ENCODE results near the gene LPP.

GRCh38 chr3:188580659-188581058, 426.7 kb downstream of the LPP start:
- TF ChIP-seq MAFK (IDR thresholded peaks at IDR 0.05; ENCODE audit: low read depth, low read length): no peak
- TF ChIP-seq, protein P1, sequence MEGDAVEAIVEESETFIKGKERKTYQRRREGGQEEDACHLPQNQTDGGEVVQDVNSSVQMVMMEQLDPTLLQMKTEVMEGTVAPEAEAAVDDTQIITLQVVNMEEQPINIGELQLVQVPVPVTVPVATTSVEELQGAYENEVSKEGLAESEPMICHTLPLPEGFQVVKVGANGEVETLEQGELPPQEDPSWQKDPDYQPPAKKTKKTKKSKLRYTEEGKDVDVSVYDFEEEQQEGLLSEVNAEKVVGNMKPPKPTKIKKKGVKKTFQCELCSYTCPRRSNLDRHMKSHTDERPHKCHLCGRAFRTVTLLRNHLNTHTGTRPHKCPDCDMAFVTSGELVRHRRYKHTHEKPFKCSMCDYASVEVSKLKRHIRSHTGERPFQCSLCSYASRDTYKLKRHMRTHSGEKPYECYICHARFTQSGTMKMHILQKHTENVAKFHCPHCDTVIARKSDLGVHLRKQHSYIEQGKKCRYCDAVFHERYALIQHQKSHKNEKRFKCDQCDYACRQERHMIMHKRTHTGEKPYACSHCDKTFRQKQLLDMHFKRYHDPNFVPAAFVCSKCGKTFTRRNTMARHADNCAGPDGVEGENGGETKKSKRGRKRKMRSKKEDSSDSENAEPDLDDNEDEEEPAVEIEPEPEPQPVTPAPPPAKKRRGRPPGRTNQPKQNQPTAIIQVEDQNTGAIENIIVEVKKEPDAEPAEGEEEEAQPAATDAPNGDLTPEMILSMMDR (conservative IDR thresholded peaks at IDR 0.05; ENCODE audit: low read depth, low read length): no peak
- no peak for TF ChIP-seq FOS (IDR thresholded peaks at IDR 0.05; ENCODE audit: low read depth, low read length)
- TF ChIP-seq BHLHE40 (IDR thresholded peaks at IDR 0.05; ENCODE audit: low read depth, low read length): no peak
- no peak for TF ChIP-seq CEBPB (IDR thresholded peaks at IDR 0.05; ENCODE audit: low read depth, low read length)
- TF ChIP-seq RFX5 (IDR thresholded peaks at IDR 0.05; ENCODE audit: low read depth, low read length): no peak
- no peak for TF ChIP-seq POLR2A (IDR thresholded peaks at IDR 0.05; ENCODE audit: low read depth, low read length)
